Measurements from ENCODE around the gene CETN2. TPM values are rescaled to one million over a fixed set of nuclear protein-coding genes. Genes with fewer than 3 reads are reported as not detected.
"Not testable (repeated sequence)": the region's sequence is repeated elsewhere in the genome, so short reads cannot be mapped to it uniquely, and the experiment has no call there.

Gene CETN2
- polyA plus RNA-seq, 4 donors, result 11.1 to 29.1 (median 20.3) TPM

DNA sequence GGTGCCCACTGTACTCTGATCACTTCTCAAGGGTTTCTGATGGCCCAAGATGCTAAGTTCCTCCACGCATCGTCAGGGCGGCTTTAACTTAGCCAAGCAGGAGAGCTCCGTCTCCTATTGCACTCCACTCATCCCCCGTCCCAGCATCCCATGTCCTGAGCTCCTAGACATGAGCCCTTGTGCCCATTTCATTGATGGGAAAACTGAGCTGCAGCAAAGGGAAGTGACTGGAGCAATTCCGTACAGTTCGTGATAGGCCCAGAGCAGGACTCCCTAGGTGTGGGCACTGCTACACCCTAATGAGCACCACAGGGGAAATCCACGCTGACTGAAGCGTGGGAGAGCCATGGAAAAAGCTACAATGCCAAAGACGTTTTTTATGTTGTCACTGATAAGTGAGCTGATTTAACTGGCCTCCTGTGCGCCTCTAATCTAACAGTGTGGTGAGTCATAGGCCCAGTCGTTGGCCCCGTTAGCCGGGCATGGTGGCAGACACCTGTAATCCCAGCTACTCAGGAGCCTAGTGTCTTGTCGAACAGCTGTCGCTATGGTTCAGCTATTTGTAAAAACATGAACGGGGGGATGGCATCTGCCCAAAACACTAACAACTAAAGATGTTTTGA lies 15.2 kb upstream of the CETN2 start:
- H3K4me3 ChIP-seq (ENCODE audit: low read depth in 1 of 3, low read length in 3 of 3), result no peak overlapping the region
- FAIRE-seq (no peak), DNase-seq (no peak)
- H3K36me3 ChIP-seq (ENCODE audit: control insufficient read depth in 3 of 3, insufficient read depth in 2 of 3, low read depth in 1 of 3, low read length in 3 of 3), result peaks cover 2 to 16% (median 2%) of the 10 kb centered on the region in 3 donors
- H3K27me3 ChIP-seq (ENCODE audit: control insufficient read depth in 3 of 3, insufficient read depth in 3 of 3, low read length in 3 of 3), result no peaks in the 10 kb centered on the region
- H3K9me3 ChIP-seq (ENCODE audit: control insufficient read depth in 2 of 2, insufficient read depth in 1 of 2, low read depth in 1 of 2, low read length in 1 of 2), result no peaks in the 10 kb centered on the region
- H3K27ac ChIP-seq (ENCODE audit: low read depth in 1 of 3, low read length in 2 of 3), result no peak overlapping the region
- 72 to 86% (median 79%) methylated on average over 17 of the region's 17 CpGs for WGBS, 3 donors
- H3K4me1 ChIP-seq (ENCODE audit: control insufficient read depth in 3 of 3, insufficient read depth in 2 of 3, low read depth in 1 of 3, low read length in 2 of 3), result no peaks in the 10 kb centered on the region

DNA sequence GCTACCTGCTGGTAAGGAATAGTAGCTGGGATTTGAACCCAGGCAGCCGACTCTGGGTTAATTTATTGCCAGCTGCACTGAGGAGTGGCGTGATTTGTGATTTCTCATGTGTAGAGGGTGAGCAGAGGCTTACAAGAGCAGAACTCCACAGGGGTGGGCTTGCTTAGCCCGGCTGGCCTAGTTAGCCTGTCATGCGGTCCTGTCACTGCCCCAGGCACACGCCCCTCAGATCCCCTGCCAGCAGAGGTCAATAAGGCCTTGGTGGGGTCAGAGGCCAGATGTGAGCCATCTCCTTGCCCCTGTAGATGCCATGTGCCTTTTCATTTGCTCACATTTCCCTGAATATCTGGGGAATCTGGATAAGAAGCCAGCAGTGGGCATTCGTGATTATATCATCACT lies 13.7 kb upstream of the CETN2 start:
- H3K36me3 ChIP-seq (ENCODE audit: control insufficient read depth in 3 of 3, insufficient read depth in 2 of 3, low read depth in 1 of 3, low read length in 3 of 3), result peaks cover 0 to 12% (median 0%) of the 10 kb centered on the region in 3 donors
- H3K4me1 ChIP-seq (ENCODE audit: control insufficient read depth in 3 of 3, insufficient read depth in 2 of 3, low read depth in 1 of 3, low read length in 2 of 3), result no peaks in the 10 kb centered on the region
- no peaks in the 10 kb centered on the region for H3K27me3 ChIP-seq (ENCODE audit: control insufficient read depth in 3 of 3, insufficient read depth in 3 of 3, low read length in 3 of 3)
- DNase-seq, result no peak
- H3K9me3 ChIP-seq (ENCODE audit: control insufficient read depth in 2 of 2, insufficient read depth in 1 of 2, low read depth in 1 of 2, low read length in 1 of 2), result no peaks in the 10 kb centered on the region
- FAIRE-seq, result no peak
- no peak overlapping the region for H3K4me3 ChIP-seq (ENCODE audit: low read depth in 1 of 3, low read length in 3 of 3)
- peak overlapping the region in 1 of 3 donors; percentile 22 for H3K27ac ChIP-seq (ENCODE audit: low read depth in 1 of 3, low read length in 2 of 3)
- WGBS, 3 donors, result 76 to 89% (median 78%) methylated on average over 6 of the region's 6 CpGs

DNA sequence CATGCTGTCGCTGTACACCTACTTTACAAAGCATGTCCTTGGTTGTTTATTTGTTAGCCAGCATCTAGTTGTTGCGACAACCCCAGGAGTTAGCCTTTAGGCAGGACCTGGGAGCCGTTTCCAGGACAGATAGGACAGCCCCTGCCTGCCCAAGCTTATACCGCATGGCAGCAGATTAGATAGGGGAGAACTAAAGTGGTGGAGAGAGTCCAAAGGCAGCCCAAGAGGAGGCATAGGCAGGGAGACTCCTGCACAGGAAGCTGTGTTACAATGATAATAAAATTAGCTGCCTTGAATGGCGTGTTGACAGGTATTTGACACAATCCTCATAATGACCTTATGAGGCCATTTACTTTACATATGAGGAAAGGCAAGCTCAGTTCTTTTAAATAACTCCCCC lies 13.3 kb upstream of the CETN2 start:
- Histone ChIP-seq H3K4me1 (ENCODE audit: control insufficient read depth in 3 of 3, insufficient read depth in 2 of 3, low read depth in 1 of 3, low read length in 2 of 3) (no peaks in the 10 kb centered on the region), H3K27ac (ENCODE audit: low read depth in 1 of 3, low read length in 2 of 3) (no peak overlapping the region), H3K27me3 (ENCODE audit: control insufficient read depth in 3 of 3, insufficient read depth in 3 of 3, low read length in 3 of 3) (no peaks in the 10 kb centered on the region), H3K9me3 (ENCODE audit: control insufficient read depth in 2 of 2, insufficient read depth in 1 of 2, low read depth in 1 of 2, low read length in 1 of 2) (no peaks in the 10 kb centered on the region), H3K36me3 (ENCODE audit: control insufficient read depth in 3 of 3, insufficient read depth in 2 of 3, low read depth in 1 of 3, low read length in 3 of 3) (peaks cover 0 to 11% (median 0%) of the 10 kb centered on the region in 3 donors), H3K4me3 (ENCODE audit: low read depth in 1 of 3, low read length in 3 of 3) (no peak overlapping the region)
- no peak for FAIRE-seq
- 68 to 77% (median 69%) methylated on average over 5 of the region's 5 CpGs for WGBS, 3 donors
- DNase-seq, result peak in 1 of 2 donors; percentile 17

DNA sequence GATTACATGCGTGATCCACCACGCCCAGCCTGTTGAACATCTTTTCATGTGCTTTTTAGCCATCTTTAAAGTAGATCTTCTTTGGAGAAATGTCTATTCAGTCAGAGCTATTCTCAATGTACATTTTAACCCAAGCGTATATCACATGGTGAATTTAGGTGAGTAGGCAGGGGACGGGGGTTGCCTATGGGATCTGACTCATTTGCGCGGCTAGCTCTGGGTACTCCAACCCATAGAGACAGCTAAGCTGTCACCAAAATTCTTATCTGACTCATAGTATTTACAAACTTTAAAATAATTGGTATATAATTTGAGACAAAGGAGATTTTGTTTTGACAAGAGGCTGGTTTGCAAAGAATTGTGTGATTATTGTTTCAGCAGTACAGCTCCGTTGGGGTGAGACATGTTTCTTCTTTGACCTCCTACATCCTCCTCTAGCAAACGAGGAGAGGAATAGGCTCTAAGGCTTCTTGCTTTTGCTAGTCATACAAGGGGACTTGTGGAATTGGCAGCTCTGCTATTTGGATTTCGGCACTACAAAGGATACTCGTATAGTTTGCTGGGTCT lies 12.3 kb upstream of the CETN2 start:
- Histone ChIP-seq H3K27ac (ENCODE audit: low read depth in 1 of 3, low read length in 2 of 3) (no peak overlapping the region), H3K4me1 (ENCODE audit: control insufficient read depth in 3 of 3, insufficient read depth in 2 of 3, low read depth in 1 of 3, low read length in 2 of 3) (no peaks in the 10 kb centered on the region), H3K36me3 (ENCODE audit: control insufficient read depth in 3 of 3, insufficient read depth in 2 of 3, low read depth in 1 of 3, low read length in 3 of 3) (peaks cover 0 to 11% (median 0%) of the 10 kb centered on the region in 3 donors), H3K4me3 (ENCODE audit: low read depth in 1 of 3, low read length in 3 of 3) (no peak overlapping the region), H3K27me3 (ENCODE audit: control insufficient read depth in 3 of 3, insufficient read depth in 3 of 3, low read length in 3 of 3) (no peaks in the 10 kb centered on the region), H3K9me3 (ENCODE audit: control insufficient read depth in 2 of 2, insufficient read depth in 1 of 2, low read depth in 1 of 2, low read length in 1 of 2) (no peaks in the 10 kb centered on the region)
- 90 to 95% (median 93%) methylated on average over 10 of the region's 10 CpGs for WGBS, 3 donors
- DNase-seq (no peak), FAIRE-seq (no peak)

DNA sequence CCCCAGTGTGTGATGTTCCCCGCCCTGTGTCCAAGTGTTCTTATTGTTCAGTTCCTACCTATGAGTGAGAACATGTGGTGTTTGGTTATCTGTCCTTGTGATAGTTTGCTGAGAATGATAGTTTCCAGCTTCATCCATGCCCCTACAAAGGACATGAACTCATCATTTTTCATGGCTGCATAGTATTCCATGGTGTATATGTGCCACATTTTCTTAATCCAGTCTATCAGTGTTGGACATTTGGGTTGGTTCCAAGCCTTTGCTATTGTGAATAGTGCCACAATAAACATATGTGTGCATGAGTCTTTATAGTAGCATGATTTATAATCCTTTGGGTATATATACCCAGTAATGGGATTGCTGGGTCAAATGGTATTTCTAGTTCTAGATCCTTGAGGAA lies 4.9 kb upstream of the CETN2 start:
- WGBS, 3 donors, result 92 to 100% (median 94%) methylated on average over 1 of the region's 1 CpG
- H3K4me1 ChIP-seq (ENCODE audit: control insufficient read depth in 3 of 3, insufficient read depth in 2 of 3, low read depth in 1 of 3, low read length in 2 of 3); H3K27ac ChIP-seq (ENCODE audit: low read depth in 1 of 3, low read length in 2 of 3); H3K4me3 ChIP-seq (ENCODE audit: low read depth in 1 of 3, low read length in 3 of 3); H3K27me3 ChIP-seq (ENCODE audit: control insufficient read depth in 3 of 3, insufficient read depth in 3 of 3, low read length in 3 of 3); DNase-seq; H3K9me3 ChIP-seq (ENCODE audit: control insufficient read depth in 2 of 2, insufficient read depth in 1 of 2, low read depth in 1 of 2, low read length in 1 of 2); FAIRE-seq: not testable (repeated sequence)
- peaks cover 0 to 14% (median 0%) of the 10 kb centered on the region in 3 donors for H3K36me3 ChIP-seq (ENCODE audit: control insufficient read depth in 3 of 3, insufficient read depth in 2 of 3, low read depth in 1 of 3, low read length in 3 of 3)

DNA sequence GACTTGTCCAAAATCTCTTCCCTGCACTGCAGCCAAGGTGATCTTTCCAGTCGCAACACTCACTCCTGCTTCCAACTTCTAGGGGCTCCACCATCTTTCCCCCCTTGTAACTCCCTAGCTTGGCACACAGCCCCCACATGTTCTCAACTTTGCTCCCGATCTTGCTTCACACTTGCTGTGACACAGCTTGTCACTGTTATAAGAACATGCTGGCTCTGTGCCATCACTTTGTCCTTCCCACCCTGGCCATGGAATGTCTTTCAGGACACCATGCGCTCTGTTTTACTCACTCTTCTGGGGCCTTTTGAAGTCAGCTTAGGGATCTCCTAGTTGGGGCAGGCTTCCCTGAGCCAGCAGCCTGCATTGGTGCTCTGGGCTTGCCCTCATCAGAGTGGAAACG lies 2.8 kb upstream of the CETN2 start:
- FAIRE-seq (no peak), DNase-seq (no peak)
- H3K4me1 ChIP-seq (ENCODE audit: control insufficient read depth in 3 of 3, insufficient read depth in 2 of 3, low read depth in 1 of 3, low read length in 2 of 3), result no peaks in the 10 kb centered on the region
- H3K4me3 ChIP-seq (ENCODE audit: low read depth in 1 of 3, low read length in 3 of 3), result no peak overlapping the region
- H3K9me3 ChIP-seq (ENCODE audit: control insufficient read depth in 2 of 2, insufficient read depth in 1 of 2, low read depth in 1 of 2, low read length in 1 of 2), result no peaks in the 10 kb centered on the region
- H3K27me3 ChIP-seq (ENCODE audit: control insufficient read depth in 3 of 3, insufficient read depth in 3 of 3, low read length in 3 of 3), result no peaks in the 10 kb centered on the region
- H3K27ac ChIP-seq (ENCODE audit: low read depth in 1 of 3, low read length in 2 of 3), result no peak overlapping the region
- H3K36me3 ChIP-seq (ENCODE audit: control insufficient read depth in 3 of 3, insufficient read depth in 2 of 3, low read depth in 1 of 3, low read length in 3 of 3), result peaks cover 0 to 18% (median 0%) of the 10 kb centered on the region in 3 donors
- WGBS, 3 donors, result 77 to 82% (median 82%) methylated on average over 4 of the region's 4 CpGs

DNA sequence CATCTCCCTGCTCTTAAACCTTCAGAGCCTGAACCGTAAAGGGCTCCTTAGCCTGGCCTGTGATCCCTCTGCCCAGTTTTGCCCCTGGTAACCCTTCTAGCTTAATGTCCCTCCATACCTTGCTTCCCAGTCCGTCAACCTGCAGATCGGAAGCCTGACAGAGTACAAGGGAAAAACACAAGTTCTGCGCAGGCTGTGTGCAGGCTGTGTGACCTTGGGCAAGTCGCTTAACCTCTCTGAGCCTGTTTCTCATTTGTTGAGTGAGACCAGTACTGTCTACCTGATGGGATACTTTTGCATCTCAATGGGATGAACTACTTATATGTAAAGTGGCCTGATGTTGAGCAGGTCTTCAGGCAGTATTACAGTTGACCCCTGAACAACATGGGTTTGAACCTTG lies 2.0 kb upstream of the CETN2 start:
- no peak overlapping the region for H3K27ac ChIP-seq (ENCODE audit: low read depth in 1 of 3, low read length in 2 of 3)
- peaks cover 0 to 18% (median 0%) of the 10 kb centered on the region in 3 donors for H3K36me3 ChIP-seq (ENCODE audit: control insufficient read depth in 3 of 3, insufficient read depth in 2 of 3, low read depth in 1 of 3, low read length in 3 of 3)
- H3K4me3 ChIP-seq (ENCODE audit: low read depth in 1 of 3, low read length in 3 of 3), result no peak overlapping the region
- no peaks in the 10 kb centered on the region for H3K9me3 ChIP-seq (ENCODE audit: control insufficient read depth in 2 of 2, insufficient read depth in 1 of 2, low read depth in 1 of 2, low read length in 1 of 2)
- WGBS, 3 donors, result 93 to 94% (median 94%) methylated on average over 5 of the region's 5 CpGs
- H3K27me3 ChIP-seq (ENCODE audit: control insufficient read depth in 3 of 3, insufficient read depth in 3 of 3, low read length in 3 of 3), result no peaks in the 10 kb centered on the region
- no peaks in the 10 kb centered on the region for H3K4me1 ChIP-seq (ENCODE audit: control insufficient read depth in 3 of 3, insufficient read depth in 2 of 3, low read depth in 1 of 3, low read length in 2 of 3)
- no peak for DNase-seq
- FAIRE-seq, result no peak

DNA sequence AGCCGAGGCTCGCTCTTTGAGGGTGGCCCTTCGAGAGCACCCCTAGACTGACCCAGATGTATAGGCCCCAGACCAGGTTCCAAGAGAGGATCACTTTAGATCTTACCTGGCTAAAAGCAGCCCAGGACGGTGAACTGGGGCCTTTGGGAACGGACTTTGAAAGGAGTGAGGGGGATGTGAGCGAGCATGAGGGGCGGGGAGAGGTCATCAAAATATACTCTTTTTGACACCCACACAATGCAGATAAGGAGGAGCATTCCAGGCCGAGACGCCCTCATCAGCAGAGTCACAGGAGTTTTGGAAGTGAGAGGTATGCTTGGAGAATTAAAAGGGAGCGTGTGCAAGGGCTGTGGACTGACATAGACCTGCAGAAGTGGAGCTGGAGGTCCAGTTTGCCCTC lies 834 bp upstream of the CETN2 start:
- Histone ChIP-seq H3K4me1 (ENCODE audit: control insufficient read depth in 3 of 3, insufficient read depth in 2 of 3, low read depth in 1 of 3, low read length in 2 of 3) (no peaks in the 10 kb centered on the region), H3K36me3 (ENCODE audit: control insufficient read depth in 3 of 3, insufficient read depth in 2 of 3, low read depth in 1 of 3, low read length in 3 of 3) (peaks cover 0 to 18% (median 0%) of the 10 kb centered on the region in 3 donors), H3K4me3 (ENCODE audit: low read depth in 1 of 3, low read length in 3 of 3) (peak overlapping the region; percentile 49 to 72 (median 64)), H3K9me3 (ENCODE audit: control insufficient read depth in 2 of 2, insufficient read depth in 1 of 2, low read depth in 1 of 2, low read length in 1 of 2) (no peaks in the 10 kb centered on the region), H3K27ac (ENCODE audit: low read depth in 1 of 3, low read length in 2 of 3) (peak overlapping the region in 2 of 3 donors; percentile 58 to 79), H3K27me3 (ENCODE audit: control insufficient read depth in 3 of 3, insufficient read depth in 3 of 3, low read length in 3 of 3) (no peaks in the 10 kb centered on the region)
- WGBS, 3 donors, result 4 to 35% (median 12%) methylated on average over 10 of the region's 10 CpGs
- DNase-seq (peak in 1 of 2 donors; percentile 13), FAIRE-seq (no peak)
